ENCODE measurements around the gene NELFCD. TPM values are rescaled to one million over a fixed set of nuclear protein-coding genes. Genes with fewer than 3 reads are reported as not detected.

Gene NELFCD
- total and polyA plus RNA-seq, 10 of the 15 experiments (the other 5 are each of a cell fraction or from before 2014, with no cell fraction given) = 8.9 to 109 (median 82.9) TPM

GRCh38 chr20:58945965-58946631 lies 35.0 kb upstream of the NELFCD start:
- in situ Hi-C loops (cut with MboI) = no loop called here
- Histone ChIP-seq H3K36me3 (ENCODE audit: control insufficient read depth in 2 of 2, insufficient read depth in 2 of 2, low read length in 1 of 2) (no peaks in the 10 kb centered on the region), H3K4me3 (no peak overlapping the region), H3K4me1 (ENCODE audit: control insufficient read depth, insufficient read depth, low read length) (peaks cover 4% of the 10 kb centered on the region; the same call in 1 of the 2 replicates), H4K20me1 (ENCODE audit: control insufficient read depth, insufficient read depth) (no peaks in the 10 kb centered on the region), H2AFZ (ENCODE audit: control insufficient read depth, low read depth, low read length) (no peak overlapping the region; the same call in 1 of the 2 replicates), H3K27ac (ENCODE audit: control insufficient read depth, insufficient read depth) (no peak overlapping the region), H3K79me2 (ENCODE audit: control insufficient read depth, insufficient read depth, low read length) (no peaks in the 10 kb centered on the region), H3K9ac (ENCODE audit: control insufficient read depth, insufficient read depth, low read length) (no peak overlapping the region), H3K27me3 (replicated peaks in 1 of 2; ENCODE audit: control insufficient read depth in 2 of 2, insufficient read depth in 2 of 2, low read length in 1 of 2) (no peaks in the 10 kb centered on the region), H3K4me2 (ENCODE audit: control insufficient read depth, insufficient read depth) (no peak overlapping the region; the same call in 1 of the 2 replicates), H3K9me3 (replicated peaks; ENCODE audit: control insufficient read depth, insufficient read depth, low read length) (no peaks in the 10 kb centered on the region)
- FAIRE-seq (no peak), DNase-seq (ENCODE audit: low read depth, low spot score) (no peak), ATAC-seq (no peak)
- ChIA-PET RAD21 (ENCODE audit: unreplicated experiment) (no interaction called here), SMC1A (ENCODE audit: uncharacterized antibody, unreplicated experiment) (no interaction called here), POLR2A (no interaction called here), CTCF (no interaction called here)
- intact Hi-C loops (cut with micrococcal nuclease; ENCODE audit: unreplicated experiment) = no loop called here
- WGBS (ENCODE audit: insufficient coverage, insufficient replicate concordance, low lambda C conversion rate, missing lambda C conversion rate) = 57% methylated on average over 10 of the region's 10 CpGs
- BruUV-seq (replicated peaks) = no TSS peak
- TF ChIP-seq PKNOX1 (IDR thresholded peaks at IDR 0.05) (no peak), MEF2B (IDR thresholded peaks at IDR 0.05; ENCODE audit: partially characterized antibody, poor library complexity, severe bottlenecking) (no peak), NFIC (IDR thresholded peaks at IDR 0.05; ENCODE audit: low read depth, low read length) (no peak), BMI1 (IDR thresholded peaks at IDR 0.05; ENCODE audit: borderline replicate concordance) (no peak), SMARCA5 (IDR thresholded peaks at IDR 0.05) (no peak), BCL11A (IDR thresholded peaks at IDR 0.05; ENCODE audit: low read depth, low read length) (no peak), LARP7 (IDR thresholded peaks at IDR 0.05) (no peak), POLR2AphosphoS2 (IDR thresholded peaks at IDR 0.05; ENCODE audit: low read depth, low read length) (no peak)
- TF ChIP-seq, protein P1, sequence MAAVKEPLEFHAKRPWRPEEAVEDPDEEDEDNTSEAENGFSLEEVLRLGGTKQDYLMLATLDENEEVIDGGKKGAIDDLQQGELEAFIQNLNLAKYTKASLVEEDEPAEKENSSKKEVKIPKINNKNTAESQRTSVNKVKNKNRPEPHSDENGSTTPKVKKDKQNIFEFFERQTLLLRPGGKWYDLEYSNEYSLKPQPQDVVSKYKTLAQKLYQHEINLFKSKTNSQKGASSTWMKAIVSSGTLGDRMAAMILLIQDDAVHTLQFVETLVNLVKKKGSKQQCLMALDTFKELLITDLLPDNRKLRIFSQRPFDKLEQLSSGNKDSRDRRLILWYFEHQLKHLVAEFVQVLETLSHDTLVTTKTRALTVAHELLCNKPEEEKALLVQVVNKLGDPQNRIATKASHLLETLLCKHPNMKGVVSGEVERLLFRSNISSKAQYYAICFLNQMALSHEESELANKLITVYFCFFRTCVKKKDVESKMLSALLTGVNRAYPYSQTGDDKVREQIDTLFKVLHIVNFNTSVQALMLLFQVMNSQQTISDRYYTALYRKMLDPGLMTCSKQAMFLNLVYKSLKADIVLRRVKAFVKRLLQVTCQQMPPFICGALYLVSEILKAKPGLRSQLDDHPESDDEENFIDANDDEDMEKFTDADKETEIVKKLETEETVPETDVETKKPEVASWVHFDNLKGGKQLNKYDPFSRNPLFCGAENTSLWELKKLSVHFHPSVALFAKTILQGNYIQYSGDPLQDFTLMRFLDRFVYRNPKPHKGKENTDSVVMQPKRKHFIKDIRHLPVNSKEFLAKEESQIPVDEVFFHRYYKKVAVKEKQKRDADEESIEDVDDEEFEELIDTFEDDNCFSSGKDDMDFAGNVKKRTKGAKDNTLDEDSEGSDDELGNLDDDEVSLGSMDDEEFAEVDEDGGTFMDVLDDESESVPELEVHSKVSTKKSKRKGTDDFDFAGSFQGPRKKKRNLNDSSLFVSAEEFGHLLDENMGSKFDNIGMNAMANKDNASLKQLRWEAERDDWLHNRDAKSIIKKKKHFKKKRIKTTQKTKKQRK (IDR thresholded peaks at IDR 0.05; ENCODE audit: low read depth, low read length) = no peak
- TF ChIP-seq, protein P2, sequence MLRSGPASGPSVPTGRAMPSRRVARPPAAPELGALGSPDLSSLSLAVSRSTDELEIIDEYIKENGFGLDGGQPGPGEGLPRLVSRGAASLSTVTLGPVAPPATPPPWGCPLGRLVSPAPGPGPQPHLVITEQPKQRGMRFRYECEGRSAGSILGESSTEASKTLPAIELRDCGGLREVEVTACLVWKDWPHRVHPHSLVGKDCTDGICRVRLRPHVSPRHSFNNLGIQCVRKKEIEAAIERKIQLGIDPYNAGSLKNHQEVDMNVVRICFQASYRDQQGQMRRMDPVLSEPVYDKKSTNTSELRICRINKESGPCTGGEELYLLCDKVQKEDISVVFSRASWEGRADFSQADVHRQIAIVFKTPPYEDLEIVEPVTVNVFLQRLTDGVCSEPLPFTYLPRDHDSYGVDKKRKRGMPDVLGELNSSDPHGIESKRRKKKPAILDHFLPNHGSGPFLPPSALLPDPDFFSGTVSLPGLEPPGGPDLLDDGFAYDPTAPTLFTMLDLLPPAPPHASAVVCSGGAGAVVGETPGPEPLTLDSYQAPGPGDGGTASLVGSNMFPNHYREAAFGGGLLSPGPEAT (IDR thresholded peaks at IDR 0.05; ENCODE audit: low read depth) = no peak
- TF ChIP-seq, protein P3, sequence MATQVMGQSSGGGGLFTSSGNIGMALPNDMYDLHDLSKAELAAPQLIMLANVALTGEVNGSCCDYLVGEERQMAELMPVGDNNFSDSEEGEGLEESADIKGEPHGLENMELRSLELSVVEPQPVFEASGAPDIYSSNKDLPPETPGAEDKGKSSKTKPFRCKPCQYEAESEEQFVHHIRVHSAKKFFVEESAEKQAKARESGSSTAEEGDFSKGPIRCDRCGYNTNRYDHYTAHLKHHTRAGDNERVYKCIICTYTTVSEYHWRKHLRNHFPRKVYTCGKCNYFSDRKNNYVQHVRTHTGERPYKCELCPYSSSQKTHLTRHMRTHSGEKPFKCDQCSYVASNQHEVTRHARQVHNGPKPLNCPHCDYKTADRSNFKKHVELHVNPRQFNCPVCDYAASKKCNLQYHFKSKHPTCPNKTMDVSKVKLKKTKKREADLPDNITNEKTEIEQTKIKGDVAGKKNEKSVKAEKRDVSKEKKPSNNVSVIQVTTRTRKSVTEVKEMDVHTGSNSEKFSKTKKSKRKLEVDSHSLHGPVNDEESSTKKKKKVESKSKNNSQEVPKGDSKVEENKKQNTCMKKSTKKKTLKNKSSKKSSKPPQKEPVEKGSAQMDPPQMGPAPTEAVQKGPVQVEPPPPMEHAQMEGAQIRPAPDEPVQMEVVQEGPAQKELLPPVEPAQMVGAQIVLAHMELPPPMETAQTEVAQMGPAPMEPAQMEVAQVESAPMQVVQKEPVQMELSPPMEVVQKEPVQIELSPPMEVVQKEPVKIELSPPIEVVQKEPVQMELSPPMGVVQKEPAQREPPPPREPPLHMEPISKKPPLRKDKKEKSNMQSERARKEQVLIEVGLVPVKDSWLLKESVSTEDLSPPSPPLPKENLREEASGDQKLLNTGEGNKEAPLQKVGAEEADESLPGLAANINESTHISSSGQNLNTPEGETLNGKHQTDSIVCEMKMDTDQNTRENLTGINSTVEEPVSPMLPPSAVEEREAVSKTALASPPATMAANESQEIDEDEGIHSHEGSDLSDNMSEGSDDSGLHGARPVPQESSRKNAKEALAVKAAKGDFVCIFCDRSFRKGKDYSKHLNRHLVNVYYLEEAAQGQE (IDR thresholded peaks at IDR 0.05; ENCODE audit: low read depth, low read length) = no peak
